ENCODE measurements around the gene SYT7.

SYT7 gene

DNA sequence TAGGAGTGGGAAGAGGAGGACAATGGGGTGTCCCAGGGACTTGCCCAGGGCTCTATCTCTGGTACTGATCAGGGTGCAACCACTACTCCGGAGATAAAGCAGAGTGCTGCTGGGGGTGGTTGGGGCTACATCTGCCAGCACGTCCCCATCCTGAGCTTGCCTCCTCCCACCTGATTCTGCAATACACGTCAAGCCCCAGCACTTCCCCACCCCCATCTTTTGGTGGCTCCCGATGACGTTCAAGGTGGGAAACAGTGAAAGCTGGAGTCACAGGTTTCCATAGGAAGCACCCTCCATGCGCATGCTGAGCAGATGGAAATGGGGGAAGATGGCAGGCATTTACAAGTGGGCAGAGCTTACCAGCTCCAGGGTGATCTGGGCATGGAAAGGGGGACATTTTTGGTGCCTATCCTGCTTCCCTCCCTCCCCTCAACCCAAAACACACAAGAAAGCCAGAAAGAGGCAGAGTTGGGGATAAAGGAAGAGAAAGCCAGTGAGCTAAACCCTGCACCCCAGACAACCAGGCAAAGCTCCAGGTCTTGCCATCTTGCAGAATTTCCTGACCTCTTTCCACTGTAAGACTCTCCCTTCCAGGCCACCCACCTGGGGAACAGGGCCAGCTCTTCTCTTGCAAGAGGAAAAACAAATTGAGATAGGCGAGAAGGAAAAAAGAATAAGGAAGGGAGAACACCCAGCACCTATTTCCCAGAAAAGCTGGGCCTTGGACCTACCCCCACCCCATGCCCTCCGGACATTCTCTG is 15.8 kb downstream of the SYT7 start:
- Histone ChIP-seq H3K9ac (ENCODE audit: low read depth, low read length) (no peak overlapping the region), H3K9me3 (ENCODE audit: control insufficient read depth, insufficient read depth, low read length) (no peaks in the 10 kb centered on the region), H3K4me1 (ENCODE audit: control insufficient read depth, insufficient read depth, low read length) (0 out of 2 replicates have a peak, but pooled peaks cover 5% of the 10 kb centered on the region), H3K27me3 (ENCODE audit: control insufficient read depth, insufficient read depth, low read length) (peaks cover 19% of the 10 kb centered on the region), H3K36me3 (ENCODE audit: control insufficient read depth, insufficient read depth, low read length) (no peaks in the 10 kb centered on the region), H3K4me3 (ENCODE audit: low read depth, low read length) (no peak overlapping the region), H3K27ac (ENCODE audit: low read depth, low read length) (no peak overlapping the region)

DNA sequence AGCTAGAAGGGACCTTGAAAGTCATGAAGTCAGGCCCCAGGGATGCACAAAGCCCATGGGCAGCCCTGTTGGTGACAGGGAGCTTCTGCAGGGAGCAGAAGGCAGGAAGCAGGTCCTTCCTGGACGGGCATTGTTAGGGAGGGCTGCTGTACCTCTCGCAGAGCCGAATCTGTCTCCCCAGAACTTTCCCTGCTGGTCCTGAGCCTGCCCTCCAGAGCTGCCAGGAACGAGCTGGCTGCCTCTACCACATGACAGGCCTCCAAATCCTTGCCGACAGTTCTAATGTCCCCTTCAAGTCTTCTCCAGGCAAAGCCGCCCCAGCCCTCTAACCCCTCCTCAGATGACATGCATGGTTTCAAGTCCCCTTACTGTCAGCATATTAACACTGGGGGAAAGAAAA is 20.1 kb downstream of the SYT7 start:
- Histone ChIP-seq H3K27me3 (ENCODE audit: control insufficient read depth, insufficient read depth, low read length) (peaks cover 19% of the 10 kb centered on the region), H3K9ac (ENCODE audit: low read depth, low read length) (no peak overlapping the region), H3K4me3 (ENCODE audit: low read depth, low read length) (no peak overlapping the region), H3K9me3 (ENCODE audit: control insufficient read depth, insufficient read depth, low read length) (no peaks in the 10 kb centered on the region), H3K4me1 (ENCODE audit: control insufficient read depth, insufficient read depth, low read length) (0 out of 2 replicates have a peak, but pooled peaks cover 2% of the 10 kb centered on the region), H3K27ac (ENCODE audit: low read depth, low read length) (no peak overlapping the region), H3K36me3 (ENCODE audit: control insufficient read depth, insufficient read depth, low read length) (no peaks in the 10 kb centered on the region)

DNA sequence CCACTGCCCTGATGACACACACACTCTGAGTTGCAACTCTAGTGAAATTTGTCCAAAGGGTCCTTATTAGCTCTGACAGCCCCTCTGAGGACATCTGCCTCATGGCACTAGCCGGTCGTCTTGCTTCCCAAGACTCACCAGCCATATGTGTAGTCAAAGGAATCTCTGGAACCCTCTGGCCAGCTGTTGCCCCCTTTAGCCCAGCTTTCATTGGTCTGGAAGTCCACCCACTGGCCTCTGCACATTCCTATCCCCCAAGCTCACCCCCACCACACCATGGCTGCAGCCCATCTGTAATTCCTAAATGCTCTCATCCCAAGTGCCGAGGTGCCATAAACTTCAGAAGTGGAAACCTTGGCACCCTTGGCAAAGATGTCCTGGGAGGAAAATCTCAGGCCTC is 24.3 kb downstream of the SYT7 start:
- Histone ChIP-seq H3K9ac (ENCODE audit: low read depth, low read length) (no peak overlapping the region), H3K9me3 (ENCODE audit: control insufficient read depth, insufficient read depth, low read length) (no peaks in the 10 kb centered on the region), H3K27me3 (ENCODE audit: control insufficient read depth, insufficient read depth, low read length) (peaks cover 34% of the 10 kb centered on the region), H3K4me3 (ENCODE audit: low read depth, low read length) (no peak overlapping the region), H3K36me3 (ENCODE audit: control insufficient read depth, insufficient read depth, low read length) (no peaks in the 10 kb centered on the region), H3K27ac (ENCODE audit: low read depth, low read length) (no peak overlapping the region), H3K4me1 (ENCODE audit: control insufficient read depth, insufficient read depth, low read length) (0 out of 2 replicates have a peak, but pooled peaks cover 6% of the 10 kb centered on the region)

DNA sequence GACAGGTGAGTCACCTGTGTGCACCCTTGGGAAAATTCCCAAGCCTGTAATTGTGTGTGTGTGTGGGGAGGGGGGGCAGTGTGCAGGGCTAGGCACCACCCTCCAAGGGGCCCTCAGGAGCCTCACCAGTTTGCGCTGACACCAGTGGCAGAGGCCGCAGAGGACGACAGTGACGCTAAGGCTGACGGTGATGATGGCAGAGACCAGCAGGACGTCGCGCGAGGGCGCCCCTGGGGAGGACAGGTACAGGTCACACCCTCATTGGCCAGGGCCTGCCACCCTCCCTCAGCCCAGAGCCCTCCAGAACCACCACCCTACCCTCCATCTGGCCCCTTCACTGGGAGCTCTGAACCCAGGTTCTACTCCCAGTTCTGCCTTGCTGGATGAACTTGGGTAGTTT is 24.9 kb downstream of the SYT7 start:
- H3K27me3 ChIP-seq (ENCODE audit: control insufficient read depth, insufficient read depth, low read length), result peaks cover 34% of the 10 kb centered on the region
- H3K4me1 ChIP-seq (ENCODE audit: control insufficient read depth, insufficient read depth, low read length), result 0 out of 2 replicates have a peak, but pooled peaks cover 6% of the 10 kb centered on the region
- H3K9ac ChIP-seq (ENCODE audit: low read depth, low read length), result no peak overlapping the region
- no peak overlapping the region for H3K27ac ChIP-seq (ENCODE audit: low read depth, low read length)
- no peaks in the 10 kb centered on the region for H3K9me3 ChIP-seq (ENCODE audit: control insufficient read depth, insufficient read depth, low read length)
- H3K36me3 ChIP-seq (ENCODE audit: control insufficient read depth, insufficient read depth, low read length), result no peaks in the 10 kb centered on the region
- H3K4me3 ChIP-seq (ENCODE audit: low read depth, low read length), result peak overlapping the region; percentile 55; the same call in 1 of the 2 replicates

DNA sequence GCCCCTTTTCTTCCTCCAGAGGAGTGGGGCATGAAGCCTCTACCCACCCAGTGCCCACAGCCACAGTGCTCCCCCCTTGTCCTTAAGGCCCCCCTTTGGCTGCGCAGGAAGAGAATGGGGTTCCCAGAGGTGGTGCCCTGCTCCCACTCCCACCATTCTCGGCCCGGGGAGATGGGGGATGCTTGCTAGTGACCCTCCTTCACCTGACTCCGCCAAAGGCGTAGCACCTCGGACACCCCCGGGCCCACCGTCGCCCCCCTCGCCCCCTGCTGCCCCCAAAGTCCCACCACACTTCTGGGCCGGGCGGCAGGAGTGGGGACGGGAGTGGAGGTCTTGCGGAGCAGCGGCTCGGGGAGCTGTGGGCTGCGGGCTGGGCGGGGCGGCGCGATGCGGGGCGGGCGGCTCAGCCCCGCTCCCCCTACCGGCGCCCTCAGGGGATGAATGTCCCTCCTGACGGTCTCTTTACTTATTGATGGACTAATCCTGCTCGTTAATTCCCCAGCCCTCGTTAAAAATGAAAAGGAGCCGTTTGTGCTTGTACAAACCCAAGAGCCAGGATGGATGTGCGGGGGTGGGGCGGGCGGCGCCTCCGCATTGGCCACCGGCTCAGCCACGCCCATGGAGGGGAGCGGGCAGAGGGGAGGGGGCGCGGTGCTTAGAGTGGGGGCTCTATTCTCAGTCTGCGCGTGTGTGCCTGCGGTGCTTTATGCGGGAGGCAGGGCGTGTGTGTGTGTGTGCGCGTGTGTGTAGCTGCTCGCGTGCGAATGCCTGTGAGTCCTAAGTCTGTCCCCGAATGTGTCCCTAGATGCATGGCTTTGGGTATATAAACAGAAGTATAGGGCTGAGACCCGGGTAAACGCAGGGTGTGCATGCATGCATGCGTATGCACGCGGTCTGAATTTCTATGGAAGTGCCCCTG is 25.6 kb downstream of the SYT7 start:
- Histone ChIP-seq H3K27ac (ENCODE audit: low read depth, low read length) (no peak overlapping the region), H3K4me3 (ENCODE audit: low read depth, low read length) (peak overlapping the region; percentile 55), H3K4me1 (ENCODE audit: control insufficient read depth, insufficient read depth, low read length) (0 out of 2 replicates have a peak, but pooled peaks cover 6% of the 10 kb centered on the region), H3K9ac (ENCODE audit: low read depth, low read length) (no peak overlapping the region), H3K36me3 (ENCODE audit: control insufficient read depth, insufficient read depth, low read length) (no peaks in the 10 kb centered on the region), H3K9me3 (ENCODE audit: control insufficient read depth, insufficient read depth, low read length) (no peaks in the 10 kb centered on the region), H3K27me3 (ENCODE audit: control insufficient read depth, insufficient read depth, low read length) (peaks cover 34% of the 10 kb centered on the region)

DNA sequence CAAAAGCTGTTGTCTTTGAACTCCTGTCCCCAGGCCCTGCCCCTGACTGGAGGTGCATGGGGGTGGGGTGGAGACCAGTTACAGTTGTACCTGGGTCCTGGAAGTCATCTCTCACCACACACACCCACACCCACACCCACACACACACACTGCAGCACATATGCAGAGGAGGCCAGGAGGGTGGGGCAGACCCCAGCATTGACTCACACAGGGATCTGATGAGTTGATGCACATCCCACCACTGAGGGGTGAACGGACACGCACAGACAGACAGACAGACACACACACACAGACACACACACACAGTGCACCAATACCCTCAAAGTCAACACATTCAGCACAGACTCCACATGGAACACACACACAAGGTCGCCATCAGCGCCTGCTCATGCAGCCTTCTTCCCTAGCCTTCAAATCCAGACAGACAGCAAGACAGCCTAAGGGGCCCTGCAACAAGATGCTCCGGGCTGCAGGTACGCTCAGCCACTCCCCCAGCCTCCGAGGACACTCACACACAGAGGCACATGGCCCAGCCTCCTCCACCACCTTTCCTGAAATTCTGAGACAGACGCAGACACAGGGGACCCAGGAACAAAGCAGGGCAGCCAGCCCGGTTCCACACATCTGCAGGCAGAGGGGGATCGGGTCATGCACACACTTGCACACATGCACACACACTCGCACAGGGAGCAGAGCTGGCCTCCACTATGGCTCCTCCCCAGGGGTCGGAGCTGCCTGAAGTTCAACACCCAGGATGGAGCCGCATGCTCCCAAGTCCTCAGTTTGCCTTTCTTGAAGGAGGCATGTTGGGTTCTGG is 26.5 kb downstream of the SYT7 start:
- Histone ChIP-seq H3K4me3 (ENCODE audit: low read depth, low read length) (peak overlapping the region; percentile 17; the same call in 1 of the 2 replicates), H3K9ac (ENCODE audit: low read depth, low read length) (no peak overlapping the region), H3K36me3 (ENCODE audit: control insufficient read depth, insufficient read depth, low read length) (no peaks in the 10 kb centered on the region), H3K9me3 (ENCODE audit: control insufficient read depth, insufficient read depth, low read length) (no peaks in the 10 kb centered on the region), H3K27me3 (ENCODE audit: control insufficient read depth, insufficient read depth, low read length) (peaks cover 34% of the 10 kb centered on the region), H3K4me1 (ENCODE audit: control insufficient read depth, insufficient read depth, low read length) (0 out of 2 replicates have a peak, but pooled peaks cover 6% of the 10 kb centered on the region), H3K27ac (ENCODE audit: low read depth, low read length) (no peak overlapping the region)

DNA sequence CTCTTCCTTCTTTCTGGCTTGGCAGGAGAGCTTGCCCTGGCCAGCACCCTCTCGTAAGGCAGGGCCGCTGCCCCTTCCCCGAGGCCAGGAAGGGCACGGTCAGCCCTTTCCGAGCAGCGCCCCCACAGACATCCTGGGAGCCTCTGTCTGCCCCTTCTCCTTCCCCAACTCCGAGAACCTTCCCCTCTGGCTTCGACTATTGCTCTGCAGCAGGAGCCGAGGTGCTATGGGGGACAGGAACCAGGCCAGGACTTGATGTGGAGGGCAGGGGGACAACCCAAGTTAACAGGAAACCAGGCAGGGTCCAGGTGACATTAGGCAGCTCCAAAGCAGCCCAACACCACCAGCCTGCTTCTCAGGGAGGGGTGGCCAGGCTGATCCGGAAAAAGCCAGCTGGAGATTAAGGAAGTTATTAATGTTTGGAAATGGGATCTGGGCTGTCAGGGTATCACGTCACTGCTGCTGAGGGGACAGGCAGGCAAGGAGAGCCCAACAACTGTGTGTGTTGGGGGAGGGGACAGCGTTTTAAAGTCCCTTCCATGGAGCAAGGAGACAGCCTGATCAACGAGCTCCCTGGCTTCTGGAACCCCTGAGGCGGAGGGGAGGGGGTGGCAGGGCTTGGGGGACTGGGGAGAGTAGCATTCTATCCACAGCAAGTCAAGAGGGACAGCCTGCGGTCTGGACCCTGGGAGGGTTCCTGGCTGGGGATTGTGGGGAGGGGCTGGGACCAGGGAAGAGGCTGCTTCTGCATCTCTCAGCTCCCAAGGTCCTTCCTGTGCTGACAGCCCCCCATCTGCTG is 27.3 kb downstream of the SYT7 start:
- H3K4me3 ChIP-seq (ENCODE audit: low read depth, low read length), result no peak overlapping the region
- H3K36me3 ChIP-seq (ENCODE audit: control insufficient read depth, insufficient read depth, low read length), result no peaks in the 10 kb centered on the region
- peaks cover 34% of the 10 kb centered on the region for H3K27me3 ChIP-seq (ENCODE audit: control insufficient read depth, insufficient read depth, low read length)
- H3K27ac ChIP-seq (ENCODE audit: low read depth, low read length), result no peak overlapping the region
- H3K9me3 ChIP-seq (ENCODE audit: control insufficient read depth, insufficient read depth, low read length), result no peaks in the 10 kb centered on the region
- no peak overlapping the region for H3K9ac ChIP-seq (ENCODE audit: low read depth, low read length)
- 0 out of 2 replicates have a peak, but pooled peaks cover 6% of the 10 kb centered on the region for H3K4me1 ChIP-seq (ENCODE audit: control insufficient read depth, insufficient read depth, low read length)

DNA sequence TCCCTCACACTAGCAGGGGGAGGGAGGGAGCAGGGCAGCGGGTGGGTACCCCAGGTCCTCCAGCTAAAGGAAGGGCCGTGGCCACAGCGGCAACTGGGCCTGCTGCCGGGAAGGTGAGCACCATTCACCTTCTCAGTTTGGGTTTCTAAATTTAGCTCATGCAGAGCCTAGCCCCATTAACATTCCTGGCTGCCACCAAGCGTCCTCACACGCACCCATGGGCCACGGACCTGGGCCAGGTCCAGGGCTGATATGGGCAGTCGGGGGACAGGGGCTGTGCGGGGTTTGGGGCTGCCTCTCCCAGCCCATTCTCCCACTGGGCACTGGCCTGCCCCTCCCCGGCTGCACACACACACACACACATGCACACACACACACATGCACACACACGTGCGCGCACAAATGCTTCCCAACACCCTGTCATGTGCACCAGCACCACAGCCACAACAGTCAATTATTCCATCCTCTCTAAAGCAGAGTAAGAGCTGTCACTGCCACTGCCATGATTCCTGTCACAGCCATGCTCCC is 28.7 kb downstream of the SYT7 start:
- Histone ChIP-seq H3K36me3 (ENCODE audit: control insufficient read depth, insufficient read depth, low read length) (no peaks in the 10 kb centered on the region), H3K27ac (ENCODE audit: low read depth, low read length) (no peak overlapping the region), H3K4me1 (ENCODE audit: control insufficient read depth, insufficient read depth, low read length) (peaks cover 6% of the 10 kb centered on the region; the same call in 1 of the 2 replicates), H3K27me3 (ENCODE audit: control insufficient read depth, insufficient read depth, low read length) (peaks cover 34% of the 10 kb centered on the region), H3K9me3 (ENCODE audit: control insufficient read depth, insufficient read depth, low read length) (no peaks in the 10 kb centered on the region), H3K4me3 (ENCODE audit: low read depth, low read length) (no peak overlapping the region), H3K9ac (ENCODE audit: low read depth, low read length) (no peak overlapping the region)

DNA sequence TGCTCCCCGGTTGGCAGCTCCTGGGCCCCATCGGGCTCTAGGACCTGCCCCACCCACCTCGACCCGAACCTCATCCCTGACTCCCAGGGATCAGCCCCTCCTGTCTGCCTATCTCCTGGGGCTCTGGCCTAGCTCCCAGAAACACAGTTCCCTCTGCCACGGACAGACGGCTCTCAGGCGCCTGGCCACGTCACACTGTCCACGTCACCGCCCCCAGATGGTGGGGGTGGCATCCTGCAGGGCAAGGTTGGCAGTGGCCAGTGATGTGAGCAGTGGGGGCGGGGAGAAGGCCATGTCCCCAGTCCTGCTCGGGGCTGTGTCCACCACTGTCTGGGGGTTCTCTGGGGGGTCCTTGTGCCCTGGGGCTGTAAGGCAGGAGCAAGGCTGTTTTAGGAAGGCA is 29.2 kb downstream of the SYT7 start:
- Histone ChIP-seq H3K27me3 (ENCODE audit: control insufficient read depth, insufficient read depth, low read length) (peaks cover 34% of the 10 kb centered on the region), H3K36me3 (ENCODE audit: control insufficient read depth, insufficient read depth, low read length) (no peaks in the 10 kb centered on the region), H3K27ac (ENCODE audit: low read depth, low read length) (no peak overlapping the region), H3K9ac (ENCODE audit: low read depth, low read length) (no peak overlapping the region), H3K9me3 (ENCODE audit: control insufficient read depth, insufficient read depth, low read length) (no peaks in the 10 kb centered on the region), H3K4me3 (ENCODE audit: low read depth, low read length) (no peak overlapping the region), H3K4me1 (ENCODE audit: control insufficient read depth, insufficient read depth, low read length) (peaks cover 6% of the 10 kb centered on the region; the same call in 1 of the 2 replicates)

Data from HUES48 (cell line).